IMR-90 (cell line): ENCODE results near the gene MAOB. TPM values are rescaled to one million over a fixed set of nuclear protein-coding genes. Genes with fewer than 3 reads are reported as not detected.

Source experiments
- ATAC-seq: fragments of 200-7000 bp; cut with Tn5 transposase; 2 replicates; pipeline ENCODE4 v1.9.1; 2020; ENCODE audit warnings: low read depth, mild to moderate bottlenecking, moderate library complexity
- BruUV-seq: library from RNA; stranded (reverse); fragments of 400-500 nt; replicated peaks from 2 replicates; lab custom pipeline; 2021; lab: Mats Ljungman, UMichigan
- CTCF ChIA-PET: fragments of 300-600 bp; formaldehyde crosslinking; extraction: SDS; loops from one replicate; lab custom pipeline; 2021; ENCODE audit warnings: antibody characterized with exemption; lab: Yijun Ruan, JAX
- POLR2A ChIA-PET: fragments of 300-600 bp; sonication (Branson Sonifier 250); formaldehyde crosslinking; loops from one replicate; lab custom pipeline; 2022; ENCODE audit warnings: antibody characterized with exemption; ENCODE audit not compliant: unreplicated experiment; lab: Charles Lee
- DNase-seq: peaks from one replicate; pipeline ENCODE4 v3.0.0; 2013
- H2AFZ ChIP-seq: replicated peaks from 2 replicates; pipeline ENCODE3; 2013; ENCODE audit warnings: low read length, mild to moderate bottlenecking; ENCODE audit not compliant: poor library complexity
- H2AK5ac ChIP-seq: 2 replicates; pipeline ENCODE4 v1.6.1; 2013; ENCODE audit warnings: low read depth, low read length, inconsistent platforms
- H2AK9ac ChIP-seq: replicated peaks from 2 replicates; pipeline ENCODE3; 2013; ENCODE audit warnings: mild to moderate bottlenecking, low read depth, low read length, moderate library complexity; ENCODE audit not compliant: poor library complexity
- H2BK120ac ChIP-seq: 2 replicates; pipeline ENCODE4 v1.6.1; 2013; ENCODE audit warnings: low read depth, low read length, inconsistent platforms
- H2BK15ac ChIP-seq: 3 replicates; pipeline ENCODE4 v1.6.1; 2013; ENCODE audit warnings: low read depth, low read length, inconsistent platforms
- H2BK20ac ChIP-seq: 2 replicates; pipeline ENCODE4 v1.6.1; 2013; ENCODE audit warnings: low read depth, mild to moderate bottlenecking, inconsistent platforms, low read length, moderate library complexity
- H2BK5ac ChIP-seq: 2 replicates; pipeline ENCODE4 v1.6.1; 2013; ENCODE audit warnings: mild to moderate bottlenecking, low read depth, low read length, inconsistent platforms; ENCODE audit not compliant: poor library complexity, severe bottlenecking
- H3K14ac ChIP-seq: replicated peaks from 2 replicates; pipeline ENCODE4 v1.6.1; 2013; ENCODE audit warnings: low read depth, low read length, inconsistent platforms
- H3K18ac ChIP-seq: 2 replicates; pipeline ENCODE4 v1.6.1; 2013; ENCODE audit warnings: low read depth, low read length, control low read depth
- H3K23ac ChIP-seq: 2 replicates; pipeline ENCODE4 v1.6.1; 2013; ENCODE audit warnings: low read depth, low read length, inconsistent platforms
- H3K27ac ChIP-seq: 2 replicates; pipeline ENCODE4 v1.5.1; 2013; ENCODE audit warnings: mild to moderate bottlenecking, control low read depth, low read length; ENCODE audit not compliant: insufficient read depth
- H3K27me3 ChIP-seq: 2 replicates; pipeline ENCODE4 v1.6.1; 2013; ENCODE audit warnings: low read length; ENCODE audit not compliant: control insufficient read depth, insufficient read depth
- H3K36me3 ChIP-seq: 2 replicates; pipeline ENCODE4 v1.6.1; 2013; ENCODE audit warnings: low read length, mixed read lengths; ENCODE audit not compliant: control insufficient read depth, insufficient read depth
- H3K4ac ChIP-seq: 2 replicates; pipeline ENCODE4 v1.6.1; 2013; ENCODE audit warnings: low read depth, low read length, inconsistent platforms
- H3K4me1 ChIP-seq: 2 replicates; pipeline ENCODE4 v1.6.1; 2013; ENCODE audit warnings: low read length, mixed read lengths; ENCODE audit not compliant: control insufficient read depth, insufficient read depth
- H3K4me2 ChIP-seq: 2 replicates; pipeline ENCODE4 v1.6.1; 2013; ENCODE audit warnings: low read depth, mild to moderate bottlenecking, control low read depth, low read length, moderate library complexity
- H3K4me3 ChIP-seq: 2 replicates; pipeline ENCODE4 v1.5.1; 2013; ENCODE audit warnings: low read depth, mild to moderate bottlenecking, control low read depth, low read length, moderate library complexity; ENCODE audit not compliant: insufficient read depth
- H3K56ac ChIP-seq: 2 replicates; pipeline ENCODE4 v1.6.1; 2013; ENCODE audit warnings: low read length, inconsistent platforms; ENCODE audit not compliant: insufficient read depth; ENCODE audit errors: extremely low read depth
- H3K79me1 ChIP-seq, 2 experiments: 2 replicates each; pipeline ENCODE4 v1.6.1; 2013; ENCODE audit warnings: low read length in 2 of 2, inconsistent platforms in 1 of 2, low read depth in 1 of 2
- H3K9ac ChIP-seq: 2 replicates; pipeline ENCODE4 v1.6.1; 2013; ENCODE audit warnings: low read depth, low read length, control low read depth
- H3K9me1 ChIP-seq: 2 replicates; pipeline ENCODE4 v1.6.1; 2013; ENCODE audit warnings: low read length, inconsistent platforms; ENCODE audit not compliant: insufficient read depth
- H3K9me3 ChIP-seq: 2 replicates; pipeline ENCODE4 v1.6.1; 2013; ENCODE audit warnings: low read length; ENCODE audit not compliant: control insufficient read depth, insufficient read depth
- H4K20me1 ChIP-seq: 2 replicates; pipeline ENCODE4 v1.6.1; 2013; ENCODE audit warnings: low read length, inconsistent platforms; ENCODE audit not compliant: insufficient read depth
- H4K5ac ChIP-seq: 2 replicates; pipeline ENCODE4 v1.6.1; 2013; ENCODE audit warnings: mild to moderate bottlenecking, low read depth, low read length, control low read depth
- H4K8ac ChIP-seq, 2 experiments: 2 replicates each; pipeline ENCODE4 v1.6.1; 2013; ENCODE audit warnings: low read depth in 2 of 2, low read length in 2 of 2, control low read depth in 1 of 2, inconsistent platforms in 1 of 2
- H4K91ac ChIP-seq: 2 replicates; pipeline ENCODE4 v1.6.1; 2013; ENCODE audit warnings: low read depth, low read length, inconsistent platforms; ENCODE audit not compliant: insufficient read depth
- BHLHE40 ChIP-seq: fragments of 150-350 bp; IDR thresholded peaks from 2 replicates; pipeline ENCODE4 v1.6.1; 2016; ENCODE audit warnings: mild to moderate bottlenecking, low read depth, low read length
- CEBPB ChIP-seq: IDR thresholded peaks from 2 replicates; pipeline ENCODE4 v1.6.1; 2012; ENCODE audit warnings: low read depth, low read length, improper control_type of control experiment
- CHD1 ChIP-seq: IDR thresholded peaks from 2 replicates; pipeline ENCODE4 v1.6.1; 2012; ENCODE audit warnings: low read depth, low read length, improper control_type of control experiment
- FOS ChIP-seq: fragments of 150-350 bp; IDR thresholded peaks from 2 replicates; pipeline ENCODE4 v1.6.1; 2016; ENCODE audit warnings: low read depth, low read length
- MAFK ChIP-seq: IDR thresholded peaks from 2 replicates; pipeline ENCODE4 v1.6.1; 2012; ENCODE audit warnings: low read depth, low read length, improper control_type of control experiment
- NFE2L2 ChIP-seq: fragments of 150-350 bp; IDR thresholded peaks from 2 replicates; pipeline ENCODE4 v1.6.1; 2016; ENCODE audit warnings: low read depth, mild to moderate bottlenecking, low read length
- POLR2A ChIP-seq: IDR thresholded peaks from 2 replicates; pipeline ENCODE4 v1.6.1; 2012; ENCODE audit warnings: mild to moderate bottlenecking, low read depth, low read length
- RAD21 ChIP-seq: IDR thresholded peaks from 2 replicates; pipeline ENCODE4 v1.6.1; 2012; ENCODE audit warnings: low read length, improper control_type of control experiment
- RFX5 ChIP-seq: IDR thresholded peaks from 2 replicates; pipeline ENCODE4 v1.8.0; 2012; ENCODE audit warnings: low read depth, mild to moderate bottlenecking, low read length, moderate library complexity
- SMC3 ChIP-seq: fragments of 150-350 bp; IDR thresholded peaks from 2 replicates; pipeline ENCODE4 v1.6.1; 2016; ENCODE audit warnings: low read depth, mild to moderate bottlenecking, antibody characterized with exemption, low read length, moderate library complexity
- WGBS, 2 experiments: methylation state at CpG; one replicate each; pipeline versions ENCODE4 v1.1.5 to v1.1.7; 2013; ENCODE audit warnings: missing lambda C conversion rate in 2 of 2; ENCODE audit not compliant: insufficient read length in 1 of 2; ENCODE audit errors: extremely low coverage in 2 of 2; 5-methylcytosine and 5-hydroxymethylcytosine counted together
- dilution Hi-C: fragments of 300-500 bp; cut with HindIII; formaldehyde crosslinking; loops from one replicate; pipeline ENCODE4 v1.14.3; 2018; ENCODE audit warnings: low sequenced_read_pairs; ENCODE audit not compliant: unreplicated experiment
- in situ Hi-C: fragments of 300-500 bp; cut with MboI; formaldehyde crosslinking; loops from 3 replicates; pipeline ENCODE4 v1.14.3; 2019; ENCODE audit warnings: low sequenced_read_pairs, inconsistent platforms, mixed read lengths
- intact Hi-C: fragments of 100-400 bp; cut with micrococcal nuclease; formaldehyde crosslinking; loops from 2 replicates; pipeline ENCODE4 v1.10.0; 2022
- polyA plus RNA-seq, 3 experiments: library from polyadenylated mRNA; depleted of rRNA; stranded (reverse); fragments of >200 nt; gene quantifications; 2 replicates each; pipeline ENCODE4 v1.2.3, GENCODE V29; 2012; ENCODE audit warnings: low replicate concordance in 1 of 3
- total RNA-seq: library from RNA; depleted of rRNA; stranded (reverse); fragments of >200 nt; gene quantifications from 2 replicates; pipeline ENCODE4 v1.2.3, GENCODE V29; 2012

MAOB gene
- total and polyA plus RNA-seq, 2 of the 4 experiments (the other 2 are of a cell fraction), result 0.36 to 0.46 TPM

DNA sequence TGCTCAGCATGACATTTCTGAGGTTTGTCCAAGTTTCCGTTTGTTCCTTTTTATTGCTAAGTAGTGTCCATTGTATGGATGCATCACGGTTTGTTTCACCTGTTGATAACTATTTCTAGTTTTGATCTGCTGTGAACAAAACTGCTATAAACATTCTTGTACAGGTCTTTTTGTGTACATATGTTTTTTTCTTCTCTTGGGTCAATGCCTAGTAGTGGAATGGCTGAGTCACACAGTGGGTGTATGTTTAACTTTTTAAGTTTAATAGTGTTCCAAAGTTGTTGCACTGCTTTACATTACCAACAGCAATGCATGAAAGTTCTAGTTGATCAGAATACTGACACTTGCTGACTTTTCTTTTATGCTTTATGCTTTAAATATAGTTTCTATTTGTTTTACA lies 76.7 kb downstream of the MAOB start:
- Histone ChIP-seq H3K9ac (no peak overlapping the region), H3K4me3 (no peak overlapping the region), H2BK15ac (no peak overlapping the region), H3K27me3 (no peaks in the 10 kb centered on the region; the same call in 1 of the 2 replicates), H3K79me1 (no peaks in the 10 kb centered on the region), H3K4me2 (no peak overlapping the region), H2AFZ (no peak overlapping the region), H2BK20ac (no peak overlapping the region), H3K56ac (no peak overlapping the region), H3K9me1 (no peaks in the 10 kb centered on the region), H3K14ac (no peak overlapping the region), H2BK120ac (no peak overlapping the region), H2AK9ac (no peak overlapping the region), H4K5ac (no peak overlapping the region), H3K18ac (no peak overlapping the region), H4K20me1 (no peaks in the 10 kb centered on the region), H3K4ac (no peak overlapping the region), H2AK5ac (no peak overlapping the region), H2BK5ac (no peak overlapping the region), H3K36me3 (no peaks in the 10 kb centered on the region), H3K23ac (no peak overlapping the region), H3K9me3 (no peaks in the 10 kb centered on the region), H3K27ac (no peak overlapping the region), H3K4me1 (no peaks in the 10 kb centered on the region), H4K91ac (no peak overlapping the region), H4K8ac (no peak overlapping the region)
- CTCF ChIA-PET, result no interaction called here
- DNase-seq, result no peak
- POLR2A ChIA-PET, result no interaction called here
- dilution Hi-C loops (no loop called here), intact Hi-C loops (no loop called here), in situ Hi-C loops (no loop called here)
- ATAC-seq, result no peak
- BruUV-seq, result no TSS peak
- no CpG with 5 or more reads among the region's 2 CpGs for WGBS, 2 experiments
- TF ChIP-seq POLR2A (no peak), NFE2L2 (no peak), SMC3 (no peak), BHLHE40 (no peak), CHD1 (no peak), CEBPB (no peak), FOS (no peak), MAFK (no peak), RFX5 (no peak), RAD21 (no peak)
